ENCODE measurements around the gene KNTC1.
A peak's percentile ranks its signal among the peaks of the same experiment; 100 is the strongest.

Gene KNTC1

DNA sequence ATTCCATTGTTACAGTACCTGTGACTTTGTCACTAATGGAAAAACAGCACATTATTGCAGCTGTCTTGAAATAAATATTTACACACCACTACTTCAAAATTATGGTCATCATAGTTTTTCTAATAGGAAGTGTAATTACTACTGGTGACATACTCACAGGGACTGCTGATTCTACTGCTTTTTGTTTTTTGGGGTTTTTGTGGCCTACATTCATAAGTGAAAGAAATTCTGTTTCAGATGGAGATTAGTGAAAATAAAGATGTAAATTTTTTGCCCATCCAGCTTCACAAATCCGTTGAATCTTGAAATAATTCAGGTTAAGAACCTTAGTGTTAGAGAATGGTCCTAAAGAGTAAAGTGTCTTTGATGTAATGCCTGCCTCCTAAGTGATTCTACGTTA, 17.5 kb downstream of the KNTC1 start:
- H3F3A ChIP-seq (ENCODE audit: insufficient read depth, low read length) = no peaks in the 10 kb centered on the region
- TF ChIP-seq, protein P1, sequence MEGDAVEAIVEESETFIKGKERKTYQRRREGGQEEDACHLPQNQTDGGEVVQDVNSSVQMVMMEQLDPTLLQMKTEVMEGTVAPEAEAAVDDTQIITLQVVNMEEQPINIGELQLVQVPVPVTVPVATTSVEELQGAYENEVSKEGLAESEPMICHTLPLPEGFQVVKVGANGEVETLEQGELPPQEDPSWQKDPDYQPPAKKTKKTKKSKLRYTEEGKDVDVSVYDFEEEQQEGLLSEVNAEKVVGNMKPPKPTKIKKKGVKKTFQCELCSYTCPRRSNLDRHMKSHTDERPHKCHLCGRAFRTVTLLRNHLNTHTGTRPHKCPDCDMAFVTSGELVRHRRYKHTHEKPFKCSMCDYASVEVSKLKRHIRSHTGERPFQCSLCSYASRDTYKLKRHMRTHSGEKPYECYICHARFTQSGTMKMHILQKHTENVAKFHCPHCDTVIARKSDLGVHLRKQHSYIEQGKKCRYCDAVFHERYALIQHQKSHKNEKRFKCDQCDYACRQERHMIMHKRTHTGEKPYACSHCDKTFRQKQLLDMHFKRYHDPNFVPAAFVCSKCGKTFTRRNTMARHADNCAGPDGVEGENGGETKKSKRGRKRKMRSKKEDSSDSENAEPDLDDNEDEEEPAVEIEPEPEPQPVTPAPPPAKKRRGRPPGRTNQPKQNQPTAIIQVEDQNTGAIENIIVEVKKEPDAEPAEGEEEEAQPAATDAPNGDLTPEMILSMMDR (IDR thresholded peaks at IDR 0.05; ENCODE audit: low read length) = no peak
- TF ChIP-seq EZH2 (optimal IDR thresholded peaks at IDR 0.05; ENCODE audit: low read depth, low read length) (no peak), EZH2phosphoT487 (IDR thresholded peaks at IDR 0.05; ENCODE audit: low read length) (no peak)
- H3K4me3 ChIP-seq (ENCODE audit: low read length) = no peak overlapping the region
- no peak overlapping the region for H2AFZ ChIP-seq (ENCODE audit: low read length)
- no peak overlapping the region for H3K9ac ChIP-seq (ENCODE audit: low read length)
- no peaks in the 10 kb centered on the region for H4K20me1 ChIP-seq (ENCODE audit: insufficient read depth, low read length)
- H3K27ac ChIP-seq (ENCODE audit: low read length) = peak overlapping the region; percentile 25; the same call in 1 of the 2 replicates
- no peaks in the 10 kb centered on the region for H3K36me3 ChIP-seq (replicated peaks; ENCODE audit: insufficient read depth, low read length)
- no peak overlapping the region for H3K4me2 ChIP-seq (ENCODE audit: low read depth, low read length)
- H3K79me2 ChIP-seq (ENCODE audit: low read length) = no peaks in the 10 kb centered on the region
- no peak for DNase-seq
- no peaks in the 10 kb centered on the region for H3K27me3 ChIP-seq (replicated peaks; ENCODE audit: insufficient read depth, low read length)
- 0 out of 2 replicates have a peak, but pooled peaks cover 8% of the 10 kb centered on the region for H3K4me1 ChIP-seq (ENCODE audit: low read length)
- no peaks in the 10 kb centered on the region for H3K9me3 ChIP-seq (replicated peaks; ENCODE audit: insufficient read depth, low read length)
- H3K9me2 ChIP-seq (replicated peaks; ENCODE audit: insufficient read depth, low read length) = no peaks in the 10 kb centered on the region

DNA sequence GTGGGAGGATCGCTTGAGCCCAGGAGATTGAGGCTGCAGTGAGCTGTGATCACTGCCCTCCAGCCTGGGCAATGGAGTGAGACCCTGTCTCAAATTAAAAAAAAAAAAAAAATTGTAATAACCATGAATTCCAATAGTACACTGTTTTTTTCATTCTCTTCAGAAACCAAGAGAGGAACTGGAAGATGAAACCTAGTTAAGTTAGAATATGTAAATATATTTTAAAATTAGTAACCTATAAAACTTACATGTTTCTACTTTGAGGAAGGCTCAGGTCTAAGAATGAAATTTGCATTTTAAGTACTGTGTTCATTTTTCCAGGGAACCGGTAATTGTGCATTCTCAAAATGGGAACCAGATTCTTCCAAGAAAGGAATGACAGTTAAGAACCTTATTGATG, 18.8 kb downstream of the KNTC1 start:
- no peaks in the 10 kb centered on the region for H4K20me1 ChIP-seq (ENCODE audit: insufficient read depth, low read length)
- no peaks in the 10 kb centered on the region for H3K79me2 ChIP-seq (ENCODE audit: low read length)
- H3K27ac ChIP-seq (ENCODE audit: low read length) = peak overlapping the region; percentile 34; the same call in 1 of the 2 replicates
- no peak overlapping the region for H3K4me3 ChIP-seq (ENCODE audit: low read length)
- H3K4me2 ChIP-seq (ENCODE audit: low read depth, low read length) = peak overlapping the region; percentile 21; the same call in 1 of the 2 replicates
- no peak overlapping the region for H3K9ac ChIP-seq (ENCODE audit: low read length)
- H3K4me1 ChIP-seq (ENCODE audit: low read length) = 0 out of 2 replicates have a peak, but pooled peaks cover 8% of the 10 kb centered on the region
- H3K9me2 ChIP-seq (replicated peaks; ENCODE audit: insufficient read depth, low read length) = no peaks in the 10 kb centered on the region
- no peaks in the 10 kb centered on the region for H3F3A ChIP-seq (ENCODE audit: insufficient read depth, low read length)
- H3K27me3 ChIP-seq (replicated peaks; ENCODE audit: insufficient read depth, low read length) = no peaks in the 10 kb centered on the region
- no peak overlapping the region for H2AFZ ChIP-seq (ENCODE audit: low read length)
- H3K9me3 ChIP-seq (replicated peaks; ENCODE audit: insufficient read depth, low read length) = no peaks in the 10 kb centered on the region
- H3K36me3 ChIP-seq (replicated peaks; ENCODE audit: insufficient read depth, low read length) = no peaks in the 10 kb centered on the region; the same call in 1 of the 2 replicates
- no peak for TF ChIP-seq EZH2phosphoT487 (IDR thresholded peaks at IDR 0.05; ENCODE audit: low read length)
- TF ChIP-seq, protein P1 (IDR thresholded peaks at IDR 0.05; ENCODE audit: low read length) = no peak
- TF ChIP-seq EZH2 (optimal IDR thresholded peaks at IDR 0.05; ENCODE audit: low read depth, low read length) = no peak
- no peak for DNase-seq

DNA sequence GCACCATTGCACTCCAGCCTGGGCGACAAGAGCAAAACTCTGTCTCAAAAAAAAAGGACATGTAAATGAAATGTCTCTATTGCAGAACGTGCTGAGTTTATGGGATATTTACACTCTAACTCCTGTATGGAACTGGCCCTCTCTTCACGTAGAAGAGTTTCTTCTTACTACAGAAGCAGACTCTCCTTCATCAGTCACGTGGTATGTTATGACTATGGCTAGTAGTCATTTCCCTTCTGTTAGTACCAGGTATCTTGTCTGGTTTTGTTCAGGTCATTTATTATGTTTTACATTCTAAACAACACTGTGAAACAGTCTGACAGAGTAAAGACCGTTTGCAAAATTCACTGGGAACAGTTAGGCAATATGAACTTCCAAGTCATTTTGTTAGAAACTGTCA, 20.3 kb downstream of the KNTC1 start:
- TF ChIP-seq, protein P1 (IDR thresholded peaks at IDR 0.05; ENCODE audit: low read length) = no peak
- TF ChIP-seq EZH2phosphoT487 (IDR thresholded peaks at IDR 0.05; ENCODE audit: low read length) (no peak), EZH2 (optimal IDR thresholded peaks at IDR 0.05; ENCODE audit: low read depth, low read length) (no peak)
- no peaks in the 10 kb centered on the region; the same call in 1 of the 2 replicates for H3K36me3 ChIP-seq (replicated peaks; ENCODE audit: insufficient read depth, low read length)
- H2AFZ ChIP-seq (ENCODE audit: low read length) = no peak overlapping the region
- H3K4me3 ChIP-seq (ENCODE audit: low read length) = no peak overlapping the region
- H3K4me2 ChIP-seq (ENCODE audit: low read depth, low read length) = no peak overlapping the region
- H3K4me1 ChIP-seq (ENCODE audit: low read length) = 0 out of 2 replicates have a peak, but pooled peaks cover 8% of the 10 kb centered on the region
- no peak overlapping the region for H3K9ac ChIP-seq (ENCODE audit: low read length)
- no peaks in the 10 kb centered on the region for H3K9me3 ChIP-seq (replicated peaks; ENCODE audit: insufficient read depth, low read length)
- H3K27ac ChIP-seq (ENCODE audit: low read length) = no peak overlapping the region
- no peaks in the 10 kb centered on the region for H3K9me2 ChIP-seq (replicated peaks; ENCODE audit: insufficient read depth, low read length)
- no peaks in the 10 kb centered on the region for H3K79me2 ChIP-seq (ENCODE audit: low read length)
- no peaks in the 10 kb centered on the region for H4K20me1 ChIP-seq (ENCODE audit: insufficient read depth, low read length)
- no peaks in the 10 kb centered on the region for H3F3A ChIP-seq (ENCODE audit: insufficient read depth, low read length)
- no peak for DNase-seq
- no peaks in the 10 kb centered on the region for H3K27me3 ChIP-seq (replicated peaks; ENCODE audit: insufficient read depth, low read length)

All from MM.1S (cell line).